DMS79 (cell line): Measurements from ENCODE around the gene B4GALT7.
"Not testable (repeated sequence)": the region's sequence is repeated elsewhere in the genome, so short reads cannot be mapped to it uniquely, and the experiment has no call there.

Source experiments
- DNase-seq: peaks from one replicate; lab custom pipeline; 2025; lab: John Stamatoyannopoulos, UW

The B4GALT7 gene

GRCh38 chr5:177599731-177600507 is at the start of gene B4GALT7:
B4GALT7 (plus strand) TSS chr5:177600132; CDS start chr5:177600211, 79 bp downstream.
- peak; percentile 9 for DNase-seq

DNA sequence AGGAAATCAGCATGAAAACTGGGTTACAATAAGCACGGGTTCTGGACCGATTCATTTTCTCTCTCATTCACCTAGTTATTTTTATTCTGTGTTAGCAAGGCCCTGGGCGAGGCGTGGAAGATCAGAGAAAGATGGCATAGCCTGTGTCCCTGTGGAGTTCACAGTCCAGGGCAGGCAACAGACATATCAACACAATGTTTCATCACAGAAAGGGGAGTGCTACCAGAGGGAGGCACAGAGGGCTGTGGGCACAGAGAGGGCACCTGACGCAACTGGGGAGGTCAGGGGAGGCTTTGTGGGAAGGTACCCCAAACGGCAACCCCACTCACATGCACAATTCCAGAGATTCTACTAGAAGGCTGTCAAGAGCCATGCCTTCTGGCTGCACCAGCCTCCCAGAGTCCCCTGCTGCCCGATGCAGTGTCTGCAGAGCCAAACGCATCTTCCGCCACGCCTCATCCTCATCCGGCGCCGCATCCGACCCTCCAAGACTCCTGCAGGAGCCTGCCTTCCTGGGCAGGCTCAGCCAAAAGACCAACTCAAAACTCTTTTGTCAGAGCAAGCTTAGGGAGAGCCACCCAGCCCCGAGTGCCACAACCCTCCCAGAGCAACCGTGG is 47.0 kb upstream of the B4GALT7 start:
- DNase-seq: no peak

DNA sequence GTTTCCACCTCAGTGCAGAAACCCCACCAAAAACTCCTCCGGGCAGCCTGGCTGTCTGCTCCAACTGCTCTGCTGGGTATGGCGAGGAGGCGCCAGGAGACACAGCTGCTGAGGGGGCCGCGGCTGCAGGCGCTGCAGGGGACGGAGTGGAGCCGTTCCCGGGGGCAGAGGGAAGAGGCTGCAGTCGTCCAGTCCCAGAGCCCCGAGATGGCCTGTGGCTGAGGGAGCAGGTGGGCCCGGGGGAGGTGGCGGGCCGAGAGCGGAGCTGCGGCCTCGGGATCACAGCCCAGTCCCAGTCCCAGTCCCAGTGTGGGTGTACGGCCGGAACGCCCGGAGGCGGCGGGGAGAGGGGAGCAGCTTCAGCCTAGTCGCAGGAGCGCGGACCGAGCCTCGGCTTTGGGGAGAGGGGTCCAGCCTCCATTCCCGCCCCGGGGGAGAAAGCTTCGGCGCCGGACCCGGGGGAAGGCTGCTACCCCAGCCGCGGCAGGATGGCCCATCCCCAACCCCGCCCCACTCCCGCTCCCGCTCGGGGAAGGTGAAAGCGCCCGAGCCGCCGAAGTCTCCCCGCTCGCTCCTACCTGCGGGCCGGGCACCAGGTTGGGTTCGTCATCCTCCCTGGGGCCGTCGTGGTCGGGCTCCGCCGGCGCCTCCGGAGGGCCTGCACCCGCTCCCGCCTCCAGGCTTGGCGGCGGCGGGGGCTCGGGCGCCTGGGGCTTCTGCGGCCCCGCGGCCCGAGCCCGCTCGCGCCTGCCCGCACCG is 46.1 kb upstream of the B4GALT7 start:
- DNase-seq: no peak

- DNase-seq: peak; percentile 48
Measured at GRCh38 chr5:177554474-177555111, 45.3 kb upstream of the B4GALT7 start, which contains the start of gene FAM193B. FAM193B (minus strand) TSS chr5:177554563; CDS start chr5:177554458, 105 bp downstream.

DNA sequence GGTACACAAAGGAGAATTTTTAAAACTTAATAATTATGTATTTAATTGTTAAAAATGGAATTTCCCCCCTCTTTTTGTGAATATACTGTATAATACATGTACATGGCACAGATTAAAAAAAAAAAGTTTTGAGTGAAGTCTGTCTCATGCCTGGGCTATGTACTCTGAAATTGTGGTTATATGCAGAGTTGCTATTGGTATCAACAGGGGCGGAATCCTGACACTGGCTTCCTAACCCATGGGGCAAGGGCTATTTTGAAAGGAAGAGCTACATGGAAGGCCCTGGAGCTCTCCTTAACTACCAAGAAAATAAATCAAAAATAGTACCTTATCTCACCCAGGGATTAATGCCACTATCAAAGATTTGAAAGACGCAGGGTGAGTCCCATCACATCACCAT is 44.7 kb upstream of the B4GALT7 start:
- DNase-seq: no peak

GRCh38 chr5:177555665-177556064 is 44.3 kb upstream of the B4GALT7 start:
- no peak for DNase-seq

- DNase-seq: no peak
Measured at GRCh38 chr5:177557041-177557647, 42.8 kb upstream of the B4GALT7 start.

DNA sequence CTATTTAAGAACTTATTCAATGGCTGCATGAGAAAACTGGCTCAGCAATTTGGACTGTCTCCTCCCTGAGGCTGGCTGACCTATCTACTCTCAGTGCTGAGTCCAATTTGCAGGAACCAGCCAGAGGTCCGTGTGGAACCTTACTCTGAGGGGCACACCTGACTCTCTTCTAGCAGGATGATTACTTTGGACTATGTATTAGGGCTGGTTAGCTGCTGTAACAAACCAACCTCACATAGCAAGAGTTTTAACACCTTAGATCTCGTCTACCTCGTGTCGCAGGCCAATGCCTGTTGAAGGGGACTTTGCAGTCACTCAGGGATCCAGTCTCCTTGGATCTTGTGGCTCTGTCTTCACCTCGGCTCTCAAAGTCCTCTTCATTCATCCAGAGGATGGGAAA is 42.1 kb upstream of the B4GALT7 start:
- DNase-seq: no peak

GRCh38 chr5:177559446-177559941 is 40.4 kb upstream of the B4GALT7 start:
- DNase-seq: not testable (repeated sequence)

DNA sequence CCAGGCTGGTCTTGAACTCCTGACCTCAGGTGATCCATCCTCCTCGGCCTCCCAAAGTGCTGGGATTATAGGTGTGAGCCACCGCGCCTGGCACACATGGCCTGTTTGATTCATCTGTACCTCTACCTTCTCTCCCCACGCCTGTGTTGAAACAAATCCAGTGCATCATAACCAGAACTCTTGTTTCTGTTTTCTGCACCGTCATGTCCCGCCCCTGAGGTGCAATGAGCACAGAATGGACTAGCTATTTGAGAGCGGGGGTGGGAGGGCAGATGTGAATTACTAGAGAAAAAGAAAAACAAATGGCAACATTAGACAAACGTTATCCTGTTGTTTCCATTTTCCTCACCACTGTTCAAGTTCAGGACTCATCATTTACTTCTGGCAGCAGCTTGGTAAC is 34.9 kb upstream of the B4GALT7 start:
- DNase-seq: no peak

- DNase-seq: no peak
Measured at GRCh38 chr5:177568326-177568725, 31.6 kb upstream of the B4GALT7 start.

GRCh38 chr5:177569894-177570293 is 30.0 kb upstream of the B4GALT7 start:
- no peak for DNase-seq

DNA sequence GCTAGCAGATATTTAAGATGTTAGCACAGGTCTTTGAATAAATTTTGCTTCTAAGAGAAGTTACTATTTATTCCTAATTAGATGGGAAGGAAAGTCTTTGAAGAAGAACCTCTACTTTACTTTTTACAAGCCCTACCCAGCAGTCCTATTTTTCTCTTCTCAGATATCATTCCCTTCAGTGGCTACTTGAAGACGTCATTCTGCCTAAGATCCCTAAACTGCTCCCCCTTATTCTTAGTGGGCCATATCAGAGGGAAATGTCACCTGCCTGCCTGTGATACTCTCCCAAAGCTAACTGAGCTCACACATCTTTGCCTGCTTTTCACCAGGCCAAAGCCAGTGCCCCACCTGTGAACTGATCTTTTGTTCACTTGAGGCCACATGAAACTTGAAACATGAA is 24.4 kb upstream of the B4GALT7 start:
- no peak for DNase-seq

DNA sequence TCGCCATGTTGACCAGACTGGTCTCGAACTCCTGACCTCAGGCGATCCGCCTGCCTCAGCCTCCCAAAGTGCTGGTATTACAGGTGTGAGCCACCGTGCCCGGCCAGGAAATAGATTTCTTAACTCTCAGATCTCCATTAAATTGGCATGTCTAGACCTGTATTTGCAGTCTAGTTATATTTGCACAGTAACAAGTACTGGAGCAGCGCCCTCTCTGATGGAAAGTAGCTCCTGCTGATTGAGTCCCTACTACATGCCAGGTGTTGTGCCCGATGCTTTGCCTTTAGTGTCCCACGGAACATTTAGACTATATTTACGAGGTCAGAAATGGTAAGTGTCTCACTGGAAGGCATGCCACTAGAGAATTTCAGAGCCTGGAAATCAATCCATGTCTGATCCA is 23.8 kb upstream of the B4GALT7 start:
- no peak for DNase-seq

GRCh38 chr5:177578316-177578715 is 21.6 kb upstream of the B4GALT7 start:
- DNase-seq: no peak

- DNase-seq: no peak
Measured at GRCh38 chr5:177588413-177588909, 11.5 kb upstream of the B4GALT7 start.

DNA sequence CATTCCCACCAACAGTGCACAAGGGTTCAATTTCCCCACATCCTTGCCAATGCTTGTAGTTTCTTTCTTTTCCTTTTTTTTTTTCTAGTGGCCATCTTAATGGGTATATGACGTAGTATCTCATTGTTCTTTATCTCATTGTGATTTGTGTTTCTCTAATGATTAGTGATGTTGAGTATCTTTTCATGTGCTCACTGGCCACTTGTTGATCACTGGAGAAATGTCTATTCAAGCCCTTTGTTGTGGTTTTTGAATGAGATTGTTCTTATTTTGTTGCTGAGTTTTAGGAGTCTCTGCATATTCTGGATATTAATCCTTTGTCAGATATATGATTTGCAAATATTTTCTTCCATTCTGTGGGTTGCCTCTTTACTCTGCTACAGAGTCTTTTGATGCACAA is 9.5 kb upstream of the B4GALT7 start:
- DNase-seq: no peak

- DNase-seq: no peak
Measured at GRCh38 chr5:177591690-177592009, 8.3 kb upstream of the B4GALT7 start.

DNA sequence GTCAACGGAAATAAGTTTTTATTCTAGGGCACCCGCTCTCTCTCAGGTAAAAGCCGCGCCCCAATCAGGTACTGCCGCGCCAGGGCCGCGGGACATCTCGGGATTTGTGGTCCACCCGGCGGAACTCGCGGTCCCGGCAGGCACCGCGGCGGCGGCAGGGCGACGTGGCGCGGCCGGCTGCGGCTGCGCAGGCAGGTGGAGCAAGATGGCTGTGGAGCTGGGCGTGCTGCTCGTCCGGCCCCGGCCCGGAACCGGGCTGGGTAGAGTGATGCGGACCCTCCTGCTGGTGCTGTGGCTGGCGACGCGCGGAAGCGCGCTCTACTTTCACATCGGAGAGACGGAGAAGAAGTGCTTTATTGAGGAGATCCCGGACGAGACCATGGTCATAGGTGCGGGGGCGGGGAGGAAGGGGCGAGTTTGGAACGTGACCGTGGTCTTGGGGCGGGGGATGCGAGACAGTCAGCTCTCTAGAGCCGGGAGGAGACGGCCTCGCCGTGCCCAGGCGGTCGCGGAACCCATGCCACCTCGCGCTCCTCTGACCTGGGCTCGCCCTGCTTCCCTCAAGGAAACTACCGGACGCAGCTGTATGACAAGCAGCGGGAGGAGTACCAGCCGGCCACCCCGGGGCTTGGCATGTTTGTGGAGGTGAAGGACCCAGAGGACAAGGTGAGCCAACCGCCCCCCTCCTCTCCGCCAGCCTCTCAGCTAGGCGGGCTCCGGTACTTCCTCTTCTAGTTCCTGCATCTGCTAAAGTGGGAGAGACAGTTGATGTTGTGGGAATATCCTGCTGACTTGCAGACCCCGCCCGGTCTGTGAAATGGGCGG is 7.7 kb upstream of the B4GALT7 start, which contains the start of gene TMED9:
TSS of gene TMED9 (plus strand) at position 194 of the 825 bp plus-strand sequence. CDS start at position 206, 12 bp downstream.
- DNase-seq: peak; percentile 52

DNA sequence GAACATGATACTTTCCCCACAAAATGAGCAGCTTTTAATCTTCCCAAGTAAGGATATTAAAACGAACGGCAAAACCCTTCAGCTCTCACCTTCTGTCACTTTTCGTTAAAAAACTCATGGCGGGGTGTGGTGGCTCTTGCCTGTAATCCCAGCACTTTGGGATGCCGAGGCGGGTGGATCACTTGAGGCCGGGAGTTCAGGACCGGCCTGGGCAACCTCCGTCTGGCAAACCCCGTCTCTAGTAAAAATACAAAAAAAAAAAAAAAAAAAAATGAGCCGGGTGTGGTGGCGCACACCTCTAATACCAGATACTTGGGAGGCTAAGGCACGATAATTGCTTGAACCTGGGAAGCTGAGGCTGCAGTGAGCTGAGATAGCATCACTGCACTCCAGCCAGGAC is 7.0 kb upstream of the B4GALT7 start:
- no peak for DNase-seq

DNA sequence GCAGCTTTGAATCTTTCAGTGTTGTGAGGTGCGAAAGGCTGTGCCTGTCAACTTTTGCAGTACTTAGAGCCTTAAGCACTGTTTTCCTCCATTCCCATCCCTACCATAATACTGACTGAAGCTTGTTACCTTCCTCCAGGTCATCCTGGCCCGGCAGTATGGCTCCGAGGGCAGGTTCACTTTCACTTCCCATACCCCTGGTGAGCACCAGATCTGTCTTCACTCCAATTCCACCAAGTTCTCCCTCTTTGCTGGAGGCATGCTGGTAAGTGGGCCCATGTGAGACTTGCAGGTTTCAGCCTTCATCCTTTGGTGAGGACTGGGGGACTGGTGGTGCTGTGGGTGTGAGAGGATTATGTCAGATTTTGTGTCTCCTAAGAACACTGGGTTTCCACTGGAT is 6.4 kb upstream of the B4GALT7 start:
- no peak for DNase-seq
